ENCODE measurements around the gene PTPA.

PTPA gene

GRCh38 chr9:129102095-129102525 is 9.1 kb upstream of the PTPA start:
- TF ChIP-seq, protein P1, sequence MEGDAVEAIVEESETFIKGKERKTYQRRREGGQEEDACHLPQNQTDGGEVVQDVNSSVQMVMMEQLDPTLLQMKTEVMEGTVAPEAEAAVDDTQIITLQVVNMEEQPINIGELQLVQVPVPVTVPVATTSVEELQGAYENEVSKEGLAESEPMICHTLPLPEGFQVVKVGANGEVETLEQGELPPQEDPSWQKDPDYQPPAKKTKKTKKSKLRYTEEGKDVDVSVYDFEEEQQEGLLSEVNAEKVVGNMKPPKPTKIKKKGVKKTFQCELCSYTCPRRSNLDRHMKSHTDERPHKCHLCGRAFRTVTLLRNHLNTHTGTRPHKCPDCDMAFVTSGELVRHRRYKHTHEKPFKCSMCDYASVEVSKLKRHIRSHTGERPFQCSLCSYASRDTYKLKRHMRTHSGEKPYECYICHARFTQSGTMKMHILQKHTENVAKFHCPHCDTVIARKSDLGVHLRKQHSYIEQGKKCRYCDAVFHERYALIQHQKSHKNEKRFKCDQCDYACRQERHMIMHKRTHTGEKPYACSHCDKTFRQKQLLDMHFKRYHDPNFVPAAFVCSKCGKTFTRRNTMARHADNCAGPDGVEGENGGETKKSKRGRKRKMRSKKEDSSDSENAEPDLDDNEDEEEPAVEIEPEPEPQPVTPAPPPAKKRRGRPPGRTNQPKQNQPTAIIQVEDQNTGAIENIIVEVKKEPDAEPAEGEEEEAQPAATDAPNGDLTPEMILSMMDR (IDR thresholded peaks at IDR 0.05) = no peak
- intact Hi-C loops (cut with DNase I; ENCODE audit: low total_unique reads) = no loop called here
- H3K4me3 ChIP-seq = no peak overlapping the region
- no peaks in the 10 kb centered on the region for H3K27me3 ChIP-seq
- H3K9me3 ChIP-seq = no peaks in the 10 kb centered on the region
- no peaks in the 10 kb centered on the region for H3K4me1 ChIP-seq
- no peak for DNase-seq
- H3K27ac ChIP-seq = no peak overlapping the region
- peaks cover 13 to 86% (median 41%) of the 10 kb centered on the region in 3 donors for H3K36me3 ChIP-seq

GRCh38 chr9:129102791-129103594 is 8.2 kb upstream of the PTPA start:
- Histone ChIP-seq H3K4me1 (peaks cover 0 to under 1% (median under 1%) of the 10 kb centered on the region in 4 donors), H3K9me3 (no peaks in the 10 kb centered on the region), H3K36me3 (peaks cover 12 to 86% (median 41%) of the 10 kb centered on the region in 3 donors), H3K4me3 (no peak overlapping the region), H3K27ac (no peak overlapping the region), H3K27me3 (no peaks in the 10 kb centered on the region)
- intact Hi-C loops (cut with DNase I; ENCODE audit: low total_unique reads) = no loop called here
- TF ChIP-seq, protein P1 (IDR thresholded peaks at IDR 0.05) = peak; percentile 16 to 34
- DNase-seq = no peak

DNA sequence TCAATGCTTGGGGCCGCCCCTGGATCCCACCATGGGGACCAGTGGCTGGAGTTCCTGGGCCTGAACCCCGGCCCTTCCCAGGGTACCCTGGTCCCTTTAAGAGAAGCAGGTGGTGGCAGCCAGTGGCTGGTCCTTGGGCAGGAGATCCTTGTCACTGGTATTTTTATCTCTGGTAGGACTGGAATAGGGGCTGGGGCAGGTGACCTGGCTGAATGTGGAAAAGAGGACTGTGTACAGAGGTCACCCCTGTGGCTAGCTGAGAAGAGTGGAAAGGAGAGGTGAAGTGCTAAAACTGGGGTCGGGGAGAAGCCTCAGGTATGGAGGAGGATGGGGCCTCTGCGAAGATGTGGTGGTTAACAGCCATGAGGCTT is 7.6 kb upstream of the PTPA start:
- TF ChIP-seq, protein P1 (IDR thresholded peaks at IDR 0.05) = no peak
- no peak for DNase-seq
- Histone ChIP-seq H3K9me3 (no peaks in the 10 kb centered on the region), H3K4me3 (no peak overlapping the region), H3K27ac (no peak overlapping the region), H3K36me3 (peaks cover 6 to 86% (median 36%) of the 10 kb centered on the region in 3 donors), H3K27me3 (no peaks in the 10 kb centered on the region), H3K4me1 (peaks cover 0 to 7% (median 3%) of the 10 kb centered on the region in 4 donors)
- intact Hi-C loops (cut with DNase I; ENCODE audit: low total_unique reads) = no loop called here

DNA sequence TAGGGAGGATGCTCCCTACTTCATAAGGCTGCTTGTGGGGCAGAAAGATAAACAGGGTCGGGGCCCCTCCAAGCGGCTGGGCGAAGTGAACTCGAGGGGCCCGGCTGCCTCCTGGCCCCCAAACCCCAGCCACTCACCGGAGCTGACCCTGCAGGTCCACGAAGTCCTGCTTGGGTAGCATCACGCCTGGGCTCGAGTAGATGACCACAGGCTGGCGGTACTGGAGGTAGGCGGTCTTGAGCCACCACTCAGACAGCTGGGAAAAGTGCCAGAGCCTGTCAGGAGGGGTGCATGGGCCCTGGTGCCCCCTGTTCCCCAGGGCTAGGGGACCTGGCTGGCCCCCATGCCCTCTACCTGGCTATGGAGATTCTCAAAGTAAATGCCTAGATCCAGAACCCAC is 7.2 kb upstream of the PTPA start:
- H3K9me3 ChIP-seq = no peaks in the 10 kb centered on the region
- intact Hi-C loops (cut with DNase I; ENCODE audit: low total_unique reads) = no loop called here
- peaks cover 0 to 11% (median 7%) of the 10 kb centered on the region in 4 donors for H3K4me1 ChIP-seq
- H3K4me3 ChIP-seq = no peak overlapping the region
- TF ChIP-seq, protein P1 (IDR thresholded peaks at IDR 0.05) = no peak
- no peak for DNase-seq
- H3K36me3 ChIP-seq = peaks cover 5 to 83% (median 36%) of the 10 kb centered on the region in 3 donors
- no peaks in the 10 kb centered on the region for H3K27me3 ChIP-seq
- no peak overlapping the region for H3K27ac ChIP-seq

- DNase-seq = no peak
- Histone ChIP-seq H3K4me3 (no peak overlapping the region), H3K27ac (no peak overlapping the region), H3K4me1 (peaks cover 0 to 27% (median 16%) of the 10 kb centered on the region in 4 donors), H3K36me3 (peaks cover 5 to 67% (median 29%) of the 10 kb centered on the region in 3 donors), H3K27me3 (no peaks in the 10 kb centered on the region), H3K9me3 (no peaks in the 10 kb centered on the region)
- intact Hi-C loops (cut with DNase I; ENCODE audit: low total_unique reads) = no loop called here
- TF ChIP-seq, protein P1 (IDR thresholded peaks at IDR 0.05) = no peak
Observed at GRCh38 chr9:129105857-129106694, 5.1 kb upstream of the PTPA start.
